ENCODE data around the gene YKT6. TPM values are rescaled to one million over a fixed set of nuclear protein-coding genes. Genes with fewer than 3 reads are reported as not detected.

Gene YKT6
- total and polyA plus RNA-seq, 2 donors (not counting 3 experiments of a cell fraction or from before 2014, with no cell fraction given), result 117 to 120 TPM

DNA sequence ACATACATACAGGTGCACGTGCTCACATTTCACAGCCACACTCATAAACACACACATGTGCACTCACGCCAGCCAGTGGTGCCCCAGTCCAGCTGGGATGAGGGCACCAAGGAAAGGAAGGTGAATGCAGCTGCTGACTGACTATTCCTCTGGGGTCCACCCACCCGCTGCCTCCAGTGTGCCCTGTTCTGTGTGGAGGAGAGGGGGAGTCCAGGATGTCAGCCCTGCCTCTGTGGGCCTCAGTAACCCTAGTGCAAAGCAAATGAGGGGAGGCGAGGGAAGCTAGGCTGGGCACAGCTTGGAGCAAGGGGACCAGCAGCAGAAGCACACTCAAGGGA, 57.6 kb downstream of the YKT6 start:
- no peak for TF ChIP-seq FOS (IDR thresholded peaks at IDR 0.05; ENCODE audit: borderline replicate concordance, insufficient read depth, low read length)
- no peak for TF ChIP-seq JUN (IDR thresholded peaks at IDR 0.05; ENCODE audit: borderline replicate concordance, insufficient read depth, insufficient read length, low read depth)
- no peak for TF ChIP-seq POLR2A (IDR thresholded peaks at IDR 0.05; ENCODE audit: low read depth, low read length)
- no peak for TF ChIP-seq EZH2 (IDR thresholded peaks at IDR 0.05; ENCODE audit: borderline replicate concordance, low read depth, low read length, severe bottlenecking)
- TF ChIP-seq GATA2 (IDR thresholded peaks at IDR 0.05; ENCODE audit: insufficient read depth, insufficient read length, low read depth, low read length), result no peak
- TF ChIP-seq, protein P1, sequence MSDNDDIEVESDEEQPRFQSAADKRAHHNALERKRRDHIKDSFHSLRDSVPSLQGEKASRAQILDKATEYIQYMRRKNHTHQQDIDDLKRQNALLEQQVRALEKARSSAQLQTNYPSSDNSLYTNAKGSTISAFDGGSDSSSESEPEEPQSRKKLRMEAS (IDR thresholded peaks at IDR 0.05; ENCODE audit: insufficient read depth, insufficient read length), result no peak
- no peak for TF ChIP-seq MYC (IDR thresholded peaks at IDR 0.05; ENCODE audit: low read depth, low read length)
- TF ChIP-seq POLR2AphosphoS5 (IDR thresholded peaks at IDR 0.05; ENCODE audit: insufficient read depth, low read depth, low read length), result no peak
- TF ChIP-seq, protein P2, sequence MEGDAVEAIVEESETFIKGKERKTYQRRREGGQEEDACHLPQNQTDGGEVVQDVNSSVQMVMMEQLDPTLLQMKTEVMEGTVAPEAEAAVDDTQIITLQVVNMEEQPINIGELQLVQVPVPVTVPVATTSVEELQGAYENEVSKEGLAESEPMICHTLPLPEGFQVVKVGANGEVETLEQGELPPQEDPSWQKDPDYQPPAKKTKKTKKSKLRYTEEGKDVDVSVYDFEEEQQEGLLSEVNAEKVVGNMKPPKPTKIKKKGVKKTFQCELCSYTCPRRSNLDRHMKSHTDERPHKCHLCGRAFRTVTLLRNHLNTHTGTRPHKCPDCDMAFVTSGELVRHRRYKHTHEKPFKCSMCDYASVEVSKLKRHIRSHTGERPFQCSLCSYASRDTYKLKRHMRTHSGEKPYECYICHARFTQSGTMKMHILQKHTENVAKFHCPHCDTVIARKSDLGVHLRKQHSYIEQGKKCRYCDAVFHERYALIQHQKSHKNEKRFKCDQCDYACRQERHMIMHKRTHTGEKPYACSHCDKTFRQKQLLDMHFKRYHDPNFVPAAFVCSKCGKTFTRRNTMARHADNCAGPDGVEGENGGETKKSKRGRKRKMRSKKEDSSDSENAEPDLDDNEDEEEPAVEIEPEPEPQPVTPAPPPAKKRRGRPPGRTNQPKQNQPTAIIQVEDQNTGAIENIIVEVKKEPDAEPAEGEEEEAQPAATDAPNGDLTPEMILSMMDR (IDR thresholded peaks at IDR 0.05; ENCODE audit: extremely low read depth in 1 of 2, insufficient read depth in 1 of 2, low read depth in 1 of 2, low read length in 2 of 2), result no peak
- Histone ChIP-seq H3K36me3 (ENCODE audit: control insufficient read depth in 2 of 2, extremely low read depth in 1 of 2, insufficient read depth in 2 of 2, low read length in 2 of 2) (no peaks in the 10 kb centered on the region), H3K27me3 (ENCODE audit: control insufficient read depth in 2 of 2, insufficient read depth in 2 of 2, low read length in 2 of 2) (no peaks in the 10 kb centered on the region), H3K27ac (ENCODE audit: insufficient read depth, low read depth, low read length) (peak overlapping the region; percentile 86), H3K9me1 (replicated peaks; ENCODE audit: control insufficient read depth, extremely low read depth, insufficient read depth, low read length) (no peaks in the 10 kb centered on the region), H3K79me2 (ENCODE audit: control insufficient read depth, insufficient read depth, low read length) (no peaks in the 10 kb centered on the region), H3K4me3 (replicated peaks in 1 of 3; ENCODE audit: insufficient read depth in 1 of 3, low read depth in 1 of 3, low read length in 3 of 3) (no peak overlapping the region), H2AFZ (ENCODE audit: low read depth, low read length) (no peak overlapping the region), H4K20me1 (replicated peaks; ENCODE audit: control insufficient read depth, extremely low read depth, insufficient read depth, low read length) (no peaks in the 10 kb centered on the region), H3K4me1 (ENCODE audit: control insufficient read depth, extremely low read depth, insufficient read depth, low read length) (peaks cover 29% of the 10 kb centered on the region), H3K9me3 (replicated peaks; ENCODE audit: control insufficient read depth, insufficient read depth, low read length) (no peaks in the 10 kb centered on the region), H3K4me2 (ENCODE audit: insufficient read depth, low read length) (peak overlapping the region; percentile 26), H3K9ac (replicated peaks; ENCODE audit: extremely low read depth, insufficient read depth, low read length) (peak overlapping the region; percentile 17)
- ChIA-PET POLR2A (no interaction called here), CTCF (interaction anchor here (1.0 to 3.4 kb wide), 4 partner anchors 17 to 307 kb away, joined by 5 to 27 read pairs (median 6); partner anchors contain the start of gene NUDCD3)
- dilution Hi-C loops (cut with MboI; ENCODE audit: extremely low pct_ligation_motif_present, low sequenced_read_pairs) (no loop called here), intact Hi-C loops (cut with micrococcal nuclease) (loop anchor here (1.0 to 5.0 kb wide), 5 partner anchors 33 to 314 kb away; partner anchors contain the start of gene DDX56)
- no TSS peak for BruUV-seq (replicated peaks)
- DNase-seq (ENCODE audit: low read depth, low spot score), result no peak
- no peak for FAIRE-seq

All from endothelial cell of umbilical vein (primary cell).